GM21619 (cell line): Measurements from ENCODE around the gene GP1BA.

Experiments
- ATAC-seq: cut with Tn5 transposase; IDR thresholded peaks from one replicate; pipeline ENCODE4 v1.9.1; 2021; ENCODE audit not compliant: unreplicated experiment

Gene GP1BA

DNA sequence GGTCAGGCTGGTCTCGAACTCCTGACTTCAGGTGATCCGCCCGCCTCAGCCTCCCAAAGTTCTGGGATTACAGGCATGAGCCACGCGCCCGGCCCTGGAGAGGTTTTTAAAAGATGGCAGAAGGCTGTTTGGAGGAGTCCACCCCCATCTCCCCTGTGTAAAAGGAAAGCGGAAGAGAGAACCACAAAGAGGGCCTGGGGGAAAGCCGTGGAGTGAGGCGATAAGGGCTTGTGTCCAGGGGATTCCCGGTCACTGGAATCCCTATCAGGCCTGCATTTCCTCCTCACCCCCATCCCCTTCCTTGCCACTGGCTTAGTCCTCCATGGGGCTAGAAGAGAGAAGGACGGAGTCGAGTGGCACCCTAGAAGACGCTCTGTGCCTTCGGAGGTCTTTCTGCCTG lies at the start of gene GP1BA:
Gene GP1BA, plus strand, starts transcription at position 315 of the 400 bp plus-strand sequence. CDS start 328 bp downstream, outside the sequence.
- no peak for ATAC-seq

DNA sequence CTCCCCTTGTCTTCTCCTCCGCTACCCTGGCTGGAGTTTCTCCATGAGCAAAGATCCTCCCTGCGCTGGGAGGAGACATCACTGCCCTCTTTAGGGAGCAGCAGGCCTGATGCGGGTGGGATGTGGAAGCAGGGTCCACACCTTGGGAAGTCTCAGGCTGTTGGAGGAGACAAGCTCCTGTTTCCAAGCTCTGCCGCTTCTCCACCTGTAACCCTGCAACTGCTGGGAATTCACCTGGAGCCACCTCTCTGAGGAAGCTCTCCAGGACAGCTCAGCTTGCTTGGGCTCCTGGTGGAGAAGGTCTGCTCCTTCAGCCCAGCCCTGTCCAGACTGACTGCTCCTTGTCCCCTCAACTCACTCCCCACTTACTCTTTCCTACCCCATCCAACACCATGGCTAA lies 47.6 kb upstream of the GP1BA start:
- ATAC-seq, result no peak

- ATAC-seq, result no peak
Measured at GRCh38 chr17:4886830-4887229, 45.2 kb upstream of the GP1BA start.

- no peak for ATAC-seq
Measured at GRCh38 chr17:4887581-4887980, 44.5 kb upstream of the GP1BA start.

DNA sequence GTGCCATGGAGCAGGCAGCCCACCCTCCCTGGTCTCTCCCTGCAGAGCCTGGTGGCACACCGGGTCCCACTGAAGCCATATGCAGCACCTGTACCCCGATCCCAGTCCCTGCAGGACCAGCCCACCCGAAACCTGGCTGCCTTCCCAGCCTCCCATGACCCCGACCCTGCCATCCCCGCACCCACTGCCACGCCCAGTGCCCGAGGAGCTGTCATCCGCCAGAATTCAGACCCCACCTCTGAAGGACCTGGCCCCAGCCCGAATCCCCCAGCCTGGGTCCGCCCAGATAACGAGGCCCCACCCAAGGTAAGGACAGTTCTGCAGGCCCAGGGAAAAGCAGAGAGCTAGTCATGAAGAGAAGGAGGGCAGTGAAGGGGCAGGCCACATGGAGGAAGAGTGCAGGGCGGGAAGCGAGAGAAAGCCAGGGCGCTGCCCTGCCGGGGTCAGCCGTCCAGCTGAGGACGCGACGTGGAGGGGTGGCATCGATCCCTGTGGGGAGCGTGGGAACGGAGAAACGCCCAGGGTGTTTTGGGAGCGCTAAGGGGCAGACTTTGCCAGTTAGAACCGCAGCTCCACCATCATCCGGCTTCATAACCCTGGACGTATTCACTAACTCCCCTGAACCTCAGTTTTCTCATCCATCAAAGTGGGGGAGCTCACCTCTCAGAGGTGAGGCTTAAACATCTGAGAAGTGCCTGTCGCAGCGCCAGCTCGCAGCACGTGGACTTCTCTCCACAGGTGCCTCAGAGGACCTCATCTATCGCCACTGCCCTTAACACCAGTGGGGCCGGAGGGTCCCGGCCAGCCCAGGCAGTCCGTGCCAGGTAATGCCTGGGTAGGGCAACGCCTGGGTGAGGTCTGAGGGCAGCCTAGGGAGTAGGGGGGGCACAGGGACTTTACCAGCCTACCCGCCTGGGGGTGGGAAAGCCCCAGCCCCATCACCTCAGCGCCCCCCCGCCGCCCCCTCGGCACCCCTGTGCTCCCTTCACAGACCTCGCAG lies 40.4 kb upstream of the GP1BA start:
- ATAC-seq, result no peak

- ATAC-seq, result no peak
Measured at GRCh38 chr17:4892499-4893221, 39.4 kb upstream of the GP1BA start.

GRCh38 chr17:4893272-4893671 lies 38.8 kb upstream of the GP1BA start:
- ATAC-seq, result no peak

DNA sequence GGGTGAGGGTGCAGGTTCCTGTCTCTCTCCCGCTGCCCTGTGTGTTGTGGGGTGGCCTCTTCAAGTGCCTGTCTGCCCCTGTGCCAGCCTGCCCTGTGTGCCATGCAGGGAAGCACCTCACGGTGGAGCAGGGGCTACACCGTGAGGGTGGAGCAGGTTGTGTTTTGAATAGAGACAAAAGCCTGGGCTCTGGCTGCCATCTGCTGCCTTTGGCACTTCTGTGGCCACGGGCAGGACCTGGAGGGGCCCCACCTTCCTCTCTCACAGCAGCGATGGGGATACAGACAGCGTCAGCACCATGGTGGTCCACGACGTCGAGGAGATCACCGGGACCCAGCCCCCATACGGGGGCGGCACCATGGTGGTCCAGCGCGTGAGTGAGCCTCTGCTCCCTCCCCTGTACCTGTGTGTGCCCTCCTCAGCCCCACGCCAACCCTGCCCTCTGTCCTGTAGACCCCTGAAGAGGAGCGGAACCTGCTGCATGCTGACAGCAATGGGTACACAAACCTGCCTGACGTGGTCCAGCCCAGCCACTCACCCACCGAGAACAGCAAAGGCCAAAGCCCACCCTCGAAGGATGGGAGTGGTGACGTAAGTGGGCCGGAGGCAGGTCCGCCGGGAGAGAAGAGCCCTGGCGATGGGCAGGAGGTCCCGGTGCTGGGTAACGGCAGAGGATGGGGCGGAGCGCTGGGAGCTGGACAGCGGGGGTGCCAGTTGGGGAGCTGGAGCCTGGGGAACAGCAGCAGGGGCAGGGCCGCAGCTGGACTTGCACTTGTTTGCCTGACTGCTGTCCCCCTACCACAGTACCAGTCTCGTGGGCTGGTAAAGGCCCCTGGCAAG lies 38.1 kb upstream of the GP1BA start:
- no peak for ATAC-seq

DNA sequence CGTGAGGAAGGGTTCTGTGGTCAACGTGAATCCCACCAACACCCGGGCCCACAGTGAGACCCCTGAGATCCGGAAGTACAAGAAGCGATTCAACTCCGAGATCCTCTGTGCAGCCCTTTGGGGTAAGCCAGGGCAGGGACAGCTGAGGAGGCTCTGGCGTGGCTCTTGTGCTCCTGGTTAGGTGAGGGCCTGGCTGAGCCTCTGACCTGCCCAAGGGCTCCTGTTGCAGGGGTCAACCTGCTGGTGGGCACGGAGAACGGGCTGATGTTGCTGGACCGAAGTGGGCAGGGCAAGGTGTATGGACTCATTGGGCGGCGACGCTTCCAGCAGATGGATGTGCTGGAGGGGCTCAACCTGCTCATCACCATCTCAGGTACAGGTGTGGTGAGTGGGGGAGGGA lies 37.0 kb upstream of the GP1BA start:
- no peak for ATAC-seq

GRCh38 chr17:4895657-4896331 lies 36.3 kb upstream of the GP1BA start:
- ATAC-seq, result no peak

- no peak for ATAC-seq
Measured at GRCh38 chr17:4896332-4897197, 35.5 kb upstream of the GP1BA start.

DNA sequence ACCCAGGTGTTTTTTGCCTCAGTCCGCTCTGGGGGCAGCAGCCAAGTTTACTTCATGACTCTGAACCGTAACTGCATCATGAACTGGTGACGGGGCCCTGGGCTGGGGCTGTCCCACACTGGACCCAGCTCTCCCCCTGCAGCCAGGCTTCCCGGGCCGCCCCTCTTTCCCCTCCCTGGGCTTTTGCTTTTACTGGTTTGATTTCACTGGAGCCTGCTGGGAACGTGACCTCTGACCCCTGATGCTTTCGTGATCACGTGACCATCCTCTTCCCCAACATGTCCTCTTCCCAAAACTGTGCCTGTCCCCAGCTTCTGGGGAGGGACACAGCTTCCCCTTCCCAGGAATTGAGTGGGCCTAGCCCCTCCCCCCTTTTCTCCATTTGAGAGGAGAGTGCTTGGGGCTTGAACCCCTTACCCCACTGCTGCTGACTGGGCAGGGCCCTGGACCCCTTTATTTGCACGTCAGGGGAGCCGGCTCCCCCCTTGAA lies 34.8 kb upstream of the GP1BA start:
- no peak for ATAC-seq

GRCh38 chr17:4897785-4898184 lies 34.3 kb upstream of the GP1BA start:
- no peak for ATAC-seq

DNA sequence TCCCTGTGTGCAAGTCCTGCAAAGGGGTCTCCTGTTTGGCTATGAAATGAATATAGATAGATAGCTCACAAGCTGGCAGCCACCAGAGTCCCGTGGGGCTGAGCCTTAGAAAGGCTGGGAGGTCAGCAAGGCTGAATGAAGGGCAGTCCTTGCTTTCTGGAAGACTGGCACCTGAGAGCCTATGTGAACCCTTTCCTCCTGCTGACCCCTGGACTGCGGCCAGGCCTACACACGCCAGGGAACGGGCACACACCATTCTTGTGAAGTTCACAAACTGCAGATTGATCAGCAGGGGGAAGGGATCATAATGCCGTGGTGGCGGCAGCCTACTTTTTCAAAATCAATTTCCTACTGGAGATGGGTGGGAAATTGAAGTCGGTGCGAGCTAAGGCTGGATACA lies 33.7 kb upstream of the GP1BA start:
- no peak for ATAC-seq

GRCh38 chr17:4898927-4899326 lies 33.1 kb upstream of the GP1BA start:
- no peak for ATAC-seq

DNA sequence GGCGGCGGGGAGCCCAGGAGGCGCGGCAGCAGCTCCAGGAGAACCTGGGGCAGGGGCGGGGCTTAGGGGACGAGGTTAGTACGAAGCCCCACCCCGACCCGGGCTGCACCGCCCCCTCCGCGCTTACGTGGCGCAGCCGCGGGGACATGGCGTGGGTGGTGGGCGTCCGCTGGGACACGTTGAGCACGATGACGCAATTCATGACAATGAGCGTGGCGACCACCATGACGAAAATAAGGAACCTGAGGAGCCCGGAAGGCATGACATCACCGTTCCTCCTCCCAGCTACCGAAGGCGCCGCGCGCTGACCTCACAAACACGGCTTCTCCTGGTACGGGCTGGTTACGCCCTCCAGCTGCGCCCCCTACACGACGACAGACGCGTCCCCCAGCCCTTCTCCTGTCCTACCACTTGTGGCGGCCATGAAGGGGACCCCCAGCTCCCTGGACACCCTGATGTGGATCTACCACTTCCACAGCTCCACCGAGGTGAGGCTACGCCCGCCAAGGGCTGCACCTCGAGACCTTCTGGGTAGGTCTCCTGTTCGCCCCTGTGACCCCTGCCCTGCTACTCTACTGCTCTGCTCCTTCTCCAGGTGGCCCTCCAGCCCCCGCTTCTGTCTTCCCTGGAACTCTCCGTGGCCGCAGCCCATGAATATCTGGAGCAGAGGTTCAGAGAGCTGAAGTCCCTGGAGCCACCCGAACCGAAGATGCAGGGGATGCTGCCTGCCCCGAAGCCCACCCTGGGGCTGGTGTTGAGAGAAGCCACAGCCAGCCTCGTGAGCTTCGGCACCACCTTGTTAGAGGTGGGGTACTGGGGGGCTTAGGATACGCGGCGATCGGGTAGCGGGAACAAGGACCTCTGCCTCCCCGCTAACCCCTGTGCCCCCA lies 32.5 kb upstream of the GP1BA start, which contains the start of gene C17orf107:
Gene C17orf107, plus strand, starts transcription at position 196 of the 890 bp plus-strand sequence. Its CDS starts 227 bp downstream, at position 423.
- ATAC-seq, result peak; percentile 37

DNA sequence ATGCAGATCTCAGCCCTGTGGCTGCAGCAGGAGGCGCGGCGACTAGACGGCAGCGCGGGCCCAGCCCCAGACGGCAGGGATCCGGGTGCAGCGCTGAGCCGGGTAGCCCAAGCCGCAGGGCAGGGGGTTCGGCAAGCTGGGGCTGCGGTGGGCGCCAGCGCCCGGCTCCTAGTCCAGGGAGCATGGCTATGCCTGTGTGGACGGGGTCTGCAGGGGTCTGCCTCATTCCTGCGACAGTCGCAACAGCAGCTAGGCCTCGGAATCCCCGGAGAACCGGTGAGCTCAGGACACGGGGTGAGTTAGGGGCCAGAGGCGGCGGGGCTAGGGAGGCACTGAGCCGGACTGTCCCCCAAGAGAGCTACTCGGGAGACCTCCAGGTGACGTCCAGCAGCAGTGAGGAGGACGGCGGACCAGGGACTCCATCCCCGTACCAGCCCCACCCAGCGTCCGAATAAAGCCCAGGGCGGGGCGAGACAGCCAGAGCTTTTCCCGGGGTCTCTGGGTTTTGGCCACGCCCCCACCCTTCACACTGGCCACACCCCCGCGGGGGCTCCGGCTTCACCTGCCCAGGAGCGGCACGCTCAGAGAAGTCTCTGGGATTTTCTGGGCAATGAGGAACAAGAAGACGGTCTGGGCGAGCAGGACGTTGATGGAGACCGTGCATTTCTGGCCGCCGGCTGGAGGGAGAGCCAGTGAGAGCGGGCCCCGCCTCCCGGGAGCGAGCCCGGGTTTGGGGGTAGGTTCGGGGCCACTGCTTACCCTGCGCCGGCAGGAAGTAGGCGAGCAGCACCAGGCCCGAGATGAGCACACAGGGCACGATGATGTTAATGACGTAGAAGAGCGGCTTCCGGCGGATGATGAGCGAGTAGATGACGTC lies 31.6 kb upstream of the GP1BA start:
- no peak for ATAC-seq
